Measurements from ENCODE around the gene HLA-A.
A peak's percentile ranks its signal among the peaks of the same experiment; 100 is the strongest.

Gene HLA-A

DNA sequence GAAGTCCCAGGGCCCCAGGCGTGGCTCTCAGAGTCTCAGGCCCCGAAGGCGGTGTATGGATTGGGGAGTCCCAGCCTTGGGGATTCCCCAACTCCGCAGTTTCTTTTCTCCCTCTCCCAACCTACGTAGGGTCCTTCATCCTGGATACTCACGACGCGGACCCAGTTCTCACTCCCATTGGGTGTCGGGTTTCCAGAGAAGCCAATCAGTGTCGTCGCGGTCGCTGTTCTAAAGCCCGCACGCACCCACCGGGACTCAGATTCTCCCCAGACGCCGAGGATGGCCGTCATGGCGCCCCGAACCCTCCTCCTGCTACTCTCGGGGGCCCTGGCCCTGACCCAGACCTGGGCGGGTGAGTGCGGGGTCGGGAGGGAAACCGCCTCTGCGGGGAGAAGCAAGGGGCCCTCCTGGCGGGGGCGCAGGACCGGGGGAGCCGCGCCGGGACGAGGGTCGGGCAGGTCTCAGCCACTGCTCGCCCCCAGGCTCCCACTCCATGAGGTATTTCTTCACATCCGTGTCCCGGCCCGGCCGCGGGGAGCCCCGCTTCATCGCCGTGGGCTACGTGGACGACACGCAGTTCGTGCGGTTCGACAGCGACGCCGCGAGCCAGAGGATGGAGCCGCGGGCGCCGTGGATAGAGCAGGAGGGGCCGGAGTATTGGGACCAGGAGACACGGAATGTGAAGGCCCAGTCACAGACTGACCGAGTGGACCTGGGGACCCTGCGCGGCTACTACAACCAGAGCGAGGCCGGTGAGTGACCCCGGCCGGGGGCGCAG lies at the start of gene HLA-A:
TSS of gene HLA-A (plus strand) at position 258 of the 778 bp plus-strand sequence. CDS start at position 280, 22 bp downstream.
- Mint-ChIP-seq H3K36me3 (ENCODE audit: low read depth) (peaks cover 49% of the 10 kb centered on the region), H3K4me3 (peak within 1 kb of the TSS; percentile 90), H3K27ac (peak within 1 kb of the TSS; percentile 99), H3K27me3 (ENCODE audit: low read depth) (no peaks in the 10 kb centered on the region), H3K9me3 (no peaks in the 10 kb centered on the region), H3K4me1 (ENCODE audit: low read depth) (peaks cover 37% of the 10 kb centered on the region)

DNA sequence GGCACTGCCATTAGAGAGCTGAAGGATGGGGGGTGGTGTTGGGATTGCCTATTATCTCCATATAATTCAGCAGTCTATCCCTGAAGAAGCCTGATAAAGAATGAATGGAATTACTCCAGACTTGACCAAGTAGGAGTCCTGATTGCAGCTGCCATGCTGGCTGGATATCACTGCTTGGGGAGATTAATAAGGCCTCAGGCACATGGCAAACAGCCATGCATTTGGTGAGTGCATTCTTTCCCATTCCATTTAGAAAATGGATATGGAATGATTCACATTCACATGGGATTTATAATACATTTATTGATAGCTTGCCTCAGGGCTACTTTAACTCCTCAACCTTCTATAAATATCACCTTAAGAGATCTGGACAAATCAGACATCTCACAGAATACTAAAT lies 49.6 kb upstream of the HLA-A start:
- Mint-ChIP-seq H3K36me3 (ENCODE audit: low read depth) (peaks cover 12% of the 10 kb centered on the region), H3K4me1 (ENCODE audit: low read depth) (peaks cover 8% of the 10 kb centered on the region), H3K27ac (no peak overlapping the region), H3K4me3 (no peak overlapping the region), H3K27me3 (ENCODE audit: low read depth) (peaks cover 12% of the 10 kb centered on the region), H3K9me3 (no peaks in the 10 kb centered on the region)

DNA sequence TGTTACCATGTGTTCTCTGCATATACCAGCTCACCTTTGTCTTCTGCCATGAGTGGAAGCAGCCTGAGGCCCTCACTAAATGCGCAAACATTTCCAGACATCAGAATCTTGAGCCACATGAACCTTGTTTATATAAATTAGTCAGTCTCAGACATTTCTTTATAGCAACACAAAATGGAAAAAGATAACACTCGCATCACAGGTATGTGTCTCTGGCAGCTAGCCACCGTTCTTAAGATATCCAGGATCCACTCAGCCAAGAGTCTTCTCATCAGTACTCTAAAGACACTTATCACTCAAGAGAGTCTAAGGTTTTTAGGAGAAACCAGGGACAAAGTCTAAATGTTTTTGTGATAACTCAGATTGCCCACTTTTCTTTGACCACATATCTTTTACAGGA lies 43.1 kb upstream of the HLA-A start:
- Mint-ChIP-seq H3K27me3 (ENCODE audit: low read depth) (peaks cover 31% of the 10 kb centered on the region), H3K27ac (no peak overlapping the region), H3K9me3 (no peaks in the 10 kb centered on the region), H3K36me3 (ENCODE audit: low read depth) (peaks cover 2% of the 10 kb centered on the region), H3K4me3 (no peak overlapping the region), H3K4me1 (ENCODE audit: low read depth) (no peaks in the 10 kb centered on the region)

GRCh38 chr6:29905286-29905685 lies 37.0 kb upstream of the HLA-A start:
- no peaks in the 10 kb centered on the region for H3K36me3 Mint-ChIP-seq (ENCODE audit: low read depth)
- peaks cover 41% of the 10 kb centered on the region for H3K27me3 Mint-ChIP-seq (ENCODE audit: low read depth)
- no peak overlapping the region for H3K27ac Mint-ChIP-seq
- H3K9me3 Mint-ChIP-seq, result no peaks in the 10 kb centered on the region
- peaks cover 9% of the 10 kb centered on the region for H3K4me1 Mint-ChIP-seq (ENCODE audit: low read depth)
- H3K4me3 Mint-ChIP-seq, result no peak overlapping the region

DNA sequence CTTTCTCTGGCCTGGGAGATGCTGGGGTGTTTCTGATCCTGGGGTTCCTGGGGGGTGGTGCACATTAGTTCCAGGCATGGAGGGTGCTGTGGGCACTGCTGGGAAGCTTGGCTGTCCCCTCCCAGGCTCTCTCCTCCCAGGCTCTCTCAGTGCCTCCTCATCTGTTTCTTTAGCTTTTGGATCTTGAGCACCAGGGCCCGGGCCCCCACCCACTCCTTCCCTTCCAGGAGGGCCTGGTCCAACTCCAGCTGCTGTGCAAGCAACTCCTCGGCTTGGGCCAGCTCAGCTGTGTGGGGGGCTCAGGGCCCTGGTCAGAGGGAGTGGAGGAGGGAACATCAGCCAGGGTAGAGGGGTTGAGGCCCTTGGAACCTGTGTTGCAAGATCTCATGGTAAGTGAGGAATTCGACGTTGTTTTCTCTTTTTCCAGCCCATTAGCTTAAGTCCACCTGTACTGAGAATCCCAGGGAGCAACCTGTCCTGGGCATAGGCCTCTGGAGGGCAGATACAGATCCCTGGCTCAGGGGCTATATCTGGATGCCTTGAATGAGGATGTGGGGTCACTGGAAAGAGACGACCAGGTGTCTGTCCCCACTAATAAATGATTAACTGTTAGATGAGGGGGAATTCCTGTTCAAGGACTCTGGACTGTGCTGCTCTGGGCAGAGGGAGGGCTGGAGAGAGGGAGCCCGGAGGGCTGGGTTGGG lies 34.5 kb upstream of the HLA-A start:
- peaks cover 30% of the 10 kb centered on the region for H3K27me3 Mint-ChIP-seq (ENCODE audit: low read depth)
- no peaks in the 10 kb centered on the region for H3K9me3 Mint-ChIP-seq
- no peak overlapping the region for H3K4me3 Mint-ChIP-seq
- H3K27ac Mint-ChIP-seq, result no peak overlapping the region
- peaks cover 17% of the 10 kb centered on the region for H3K4me1 Mint-ChIP-seq (ENCODE audit: low read depth)
- no peaks in the 10 kb centered on the region for H3K36me3 Mint-ChIP-seq (ENCODE audit: low read depth)

DNA sequence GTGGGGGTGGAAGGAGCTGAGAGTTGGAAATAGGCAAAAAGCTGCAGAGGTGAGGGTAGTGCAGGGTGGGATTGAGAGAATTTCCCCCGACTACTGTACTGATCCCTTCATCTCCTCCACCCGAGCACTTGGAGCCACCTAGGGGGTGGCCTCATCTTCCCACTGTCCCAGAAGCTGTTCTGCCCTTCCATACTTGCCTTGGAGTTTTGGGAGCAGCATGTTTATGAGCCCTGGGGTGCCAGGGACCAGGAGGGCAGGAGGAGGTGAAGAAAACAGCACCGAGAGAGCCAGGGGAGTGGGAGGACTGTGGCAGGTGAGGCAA lies 34.0 kb upstream of the HLA-A start:
- Mint-ChIP-seq H3K4me3 (no peak overlapping the region), H3K9me3 (no peaks in the 10 kb centered on the region), H3K4me1 (ENCODE audit: low read depth) (peaks cover 17% of the 10 kb centered on the region), H3K27me3 (ENCODE audit: low read depth) (peaks cover 26% of the 10 kb centered on the region), H3K27ac (no peak overlapping the region), H3K36me3 (ENCODE audit: low read depth) (no peaks in the 10 kb centered on the region)

GRCh38 chr6:29908710-29909109 lies 33.6 kb upstream of the HLA-A start:
- Mint-ChIP-seq H3K27me3 (ENCODE audit: low read depth) (peaks cover 23% of the 10 kb centered on the region), H3K27ac (no peak overlapping the region), H3K4me1 (ENCODE audit: low read depth) (peaks cover 17% of the 10 kb centered on the region), H3K36me3 (ENCODE audit: low read depth) (no peaks in the 10 kb centered on the region), H3K4me3 (no peak overlapping the region), H3K9me3 (no peaks in the 10 kb centered on the region)

DNA sequence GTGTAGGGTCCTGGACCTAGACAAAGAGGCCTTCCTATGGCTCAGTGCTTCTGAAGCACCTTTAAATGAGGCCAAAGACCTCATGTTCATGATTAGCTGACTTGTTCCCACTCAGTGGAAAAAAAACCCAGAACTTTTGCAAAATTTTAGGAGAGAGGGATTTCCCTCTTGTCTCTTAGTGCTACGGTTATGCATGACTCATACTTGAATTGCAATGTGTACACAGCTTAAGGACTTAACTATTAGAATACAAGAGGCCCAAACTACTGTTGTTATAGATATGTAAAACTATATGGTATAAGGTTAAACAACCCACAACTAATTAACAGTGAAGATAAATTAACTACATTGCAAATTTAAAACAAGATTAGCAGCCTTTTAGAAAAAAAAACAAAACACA lies 32.3 kb upstream of the HLA-A start:
- H3K4me1 Mint-ChIP-seq (ENCODE audit: low read depth), result peaks cover 17% of the 10 kb centered on the region
- no peak overlapping the region for H3K4me3 Mint-ChIP-seq
- no peaks in the 10 kb centered on the region for H3K9me3 Mint-ChIP-seq
- H3K36me3 Mint-ChIP-seq (ENCODE audit: low read depth), result no peaks in the 10 kb centered on the region
- H3K27ac Mint-ChIP-seq, result no peak overlapping the region
- H3K27me3 Mint-ChIP-seq (ENCODE audit: low read depth), result peaks cover 15% of the 10 kb centered on the region

GRCh38 chr6:29912840-29913239 lies 29.5 kb upstream of the HLA-A start:
- H3K4me3 Mint-ChIP-seq, result no peak overlapping the region
- H3K27ac Mint-ChIP-seq, result no peak overlapping the region
- H3K36me3 Mint-ChIP-seq (ENCODE audit: low read depth), result no peaks in the 10 kb centered on the region
- peaks cover 4% of the 10 kb centered on the region for H3K27me3 Mint-ChIP-seq (ENCODE audit: low read depth)
- peaks cover 15% of the 10 kb centered on the region for H3K4me1 Mint-ChIP-seq (ENCODE audit: low read depth)
- H3K9me3 Mint-ChIP-seq, result no peaks in the 10 kb centered on the region

- Mint-ChIP-seq H3K27me3 (ENCODE audit: low read depth) (peaks cover 38% of the 10 kb centered on the region), H3K9me3 (no peaks in the 10 kb centered on the region), H3K4me1 (ENCODE audit: low read depth) (peaks cover 3% of the 10 kb centered on the region), H3K4me3 (no peak overlapping the region), H3K36me3 (ENCODE audit: low read depth) (peaks cover 2% of the 10 kb centered on the region), H3K27ac (no peak overlapping the region)
Measured at GRCh38 chr6:29916741-29917140, 25.6 kb upstream of the HLA-A start.

DNA sequence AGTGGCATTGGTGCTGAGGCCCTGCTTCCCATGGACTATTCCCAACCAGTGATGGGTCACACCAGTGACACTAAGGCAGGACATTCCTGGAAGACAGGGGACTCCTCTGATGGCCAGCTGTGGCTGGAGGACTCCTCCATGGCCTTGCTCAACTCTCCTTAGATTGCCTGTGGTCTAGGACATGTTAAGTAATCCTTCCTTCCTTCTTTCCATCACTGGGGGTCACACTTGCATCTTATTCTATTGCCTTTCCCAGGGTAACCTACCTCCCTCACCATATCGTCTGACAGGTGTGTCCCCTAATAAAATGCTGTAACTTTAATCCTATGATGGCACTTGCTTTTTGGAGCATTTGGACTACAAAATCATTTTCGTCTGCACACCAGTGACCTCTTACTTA lies 24.5 kb upstream of the HLA-A start:
- no peak overlapping the region for H3K27ac Mint-ChIP-seq
- H3K4me3 Mint-ChIP-seq, result no peak overlapping the region
- H3K4me1 Mint-ChIP-seq (ENCODE audit: low read depth), result no peaks in the 10 kb centered on the region
- no peaks in the 10 kb centered on the region for H3K9me3 Mint-ChIP-seq
- H3K36me3 Mint-ChIP-seq (ENCODE audit: low read depth), result peaks cover 2% of the 10 kb centered on the region
- peaks cover 36% of the 10 kb centered on the region for H3K27me3 Mint-ChIP-seq (ENCODE audit: low read depth)

DNA sequence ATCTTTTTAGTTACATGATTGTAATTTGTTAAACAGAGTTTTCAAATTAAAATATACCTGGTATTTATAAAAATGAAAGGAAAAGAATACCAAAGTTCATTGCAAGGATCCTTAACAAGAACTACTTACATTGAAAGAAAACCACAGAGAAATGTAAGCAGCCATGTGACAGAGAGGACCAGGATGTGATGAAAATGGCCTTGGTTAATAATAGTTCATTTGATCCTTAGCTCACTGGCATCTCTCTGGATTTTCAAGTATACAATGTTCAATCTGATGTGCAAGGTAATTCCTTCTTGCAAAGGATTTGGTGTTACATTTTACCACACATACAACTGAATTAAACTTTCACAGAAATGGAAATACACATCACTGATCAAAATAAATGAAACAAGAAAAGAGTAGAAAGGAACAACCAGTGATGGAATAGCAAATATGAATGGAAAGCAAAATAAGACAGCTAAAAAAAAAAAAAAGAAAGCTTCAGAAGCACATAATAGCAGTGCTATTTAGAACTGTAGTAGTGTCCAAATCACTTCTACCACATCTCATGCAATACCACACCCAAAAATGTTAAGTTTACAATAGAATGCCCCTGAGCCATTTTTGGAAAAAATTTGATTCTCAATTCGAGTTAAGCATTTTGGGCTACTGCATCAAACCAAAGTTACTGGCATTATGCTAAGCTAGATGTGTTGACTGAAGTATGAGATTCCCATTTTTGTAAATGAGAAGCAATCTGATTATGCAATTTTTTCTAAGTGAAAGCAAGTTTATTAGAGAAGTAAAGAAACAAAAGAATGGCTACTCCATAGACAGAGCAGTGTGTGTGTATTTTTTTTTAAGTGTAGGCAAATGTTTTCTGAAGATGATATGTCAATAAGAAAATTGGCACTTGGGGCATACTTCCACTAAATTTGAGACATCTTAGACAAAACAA lies 22.6 kb upstream of the HLA-A start:
- Mint-ChIP-seq H3K4me1 (ENCODE audit: low read depth) (peaks cover 6% of the 10 kb centered on the region), H3K27me3 (ENCODE audit: low read depth) (peaks cover 36% of the 10 kb centered on the region), H3K27ac (no peak overlapping the region), H3K4me3 (no peak overlapping the region), H3K9me3 (no peaks in the 10 kb centered on the region), H3K36me3 (ENCODE audit: low read depth) (peaks cover 4% of the 10 kb centered on the region)

- no peak overlapping the region for H3K4me3 Mint-ChIP-seq
Measured at GRCh38 chr6:29924287-29924686, 18.0 kb upstream of the HLA-A start.

DNA sequence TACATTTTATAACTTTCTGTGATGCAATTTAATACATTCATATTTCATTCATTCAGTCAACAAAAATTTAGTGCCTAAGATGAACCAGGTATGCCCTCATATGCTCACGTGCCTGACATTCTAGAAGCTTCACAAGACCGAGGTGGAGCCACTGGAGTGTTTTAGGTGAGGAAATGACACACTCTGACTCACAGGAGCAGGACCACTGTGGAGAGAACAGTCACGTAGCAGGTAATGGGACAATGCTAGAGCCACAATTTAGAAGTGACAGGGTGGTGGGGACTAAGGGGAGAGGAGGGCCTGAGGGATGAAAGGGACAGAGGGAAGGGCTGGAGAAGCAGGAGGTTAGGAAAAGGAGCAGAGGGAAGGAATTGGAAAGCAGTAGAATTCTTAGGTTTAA lies 17.6 kb upstream of the HLA-A start:
- Mint-ChIP-seq H3K4me3 (peak overlapping the region; percentile 85), H3K36me3 (ENCODE audit: low read depth) (peaks cover 12% of the 10 kb centered on the region), H3K4me1 (ENCODE audit: low read depth) (peaks cover 29% of the 10 kb centered on the region), H3K9me3 (no peaks in the 10 kb centered on the region), H3K27ac (peak overlapping the region; percentile 94), H3K27me3 (ENCODE audit: low read depth) (peaks cover 19% of the 10 kb centered on the region)

More at GRCh38 chr6:29924287-29924686, 18.0 kb upstream of the HLA-A start:
- Mint-ChIP-seq H3K36me3 (ENCODE audit: low read depth) (peaks cover 8% of the 10 kb centered on the region), H3K4me1 (ENCODE audit: low read depth) (peaks cover 29% of the 10 kb centered on the region), H3K9me3 (no peaks in the 10 kb centered on the region), H3K27ac (peak overlapping the region; percentile 27), H3K27me3 (ENCODE audit: low read depth) (peaks cover 23% of the 10 kb centered on the region)
